Measurements from ENCODE around the gene MRPS15. TPM values are rescaled to one million over a fixed set of nuclear protein-coding genes. Genes with fewer than 3 reads are reported as not detected.

MRPS15 gene
- total and polyA plus RNA-seq, 2 donors (not counting 3 experiments of a cell fraction or from before 2014, with no cell fraction given), result 47.1 to 105 TPM

GRCh38 chr1:36446746-36447145 lies 17.4 kb downstream of the MRPS15 start:
- FAIRE-seq (no peak), DNase-seq (ENCODE audit: low read depth, low spot score) (no peak)
- no TSS peak for BruUV-seq (replicated peaks)
- CTCF ChIA-PET, result no interaction called here
- H3K4me3 ChIP-seq (replicated peaks in 1 of 3; ENCODE audit: insufficient read depth in 1 of 3, low read depth in 1 of 3, low read length in 3 of 3), result no peak overlapping the region
- intact Hi-C loops (cut with micrococcal nuclease), result no loop called here
- no peak for TF ChIP-seq GATA2 (IDR thresholded peaks at IDR 0.05; ENCODE audit: insufficient read depth, insufficient read length, low read depth, low read length)
- no peak for TF ChIP-seq EZH2 (IDR thresholded peaks at IDR 0.05; ENCODE audit: borderline replicate concordance, low read depth, low read length, severe bottlenecking)
- TF ChIP-seq, protein P1, sequence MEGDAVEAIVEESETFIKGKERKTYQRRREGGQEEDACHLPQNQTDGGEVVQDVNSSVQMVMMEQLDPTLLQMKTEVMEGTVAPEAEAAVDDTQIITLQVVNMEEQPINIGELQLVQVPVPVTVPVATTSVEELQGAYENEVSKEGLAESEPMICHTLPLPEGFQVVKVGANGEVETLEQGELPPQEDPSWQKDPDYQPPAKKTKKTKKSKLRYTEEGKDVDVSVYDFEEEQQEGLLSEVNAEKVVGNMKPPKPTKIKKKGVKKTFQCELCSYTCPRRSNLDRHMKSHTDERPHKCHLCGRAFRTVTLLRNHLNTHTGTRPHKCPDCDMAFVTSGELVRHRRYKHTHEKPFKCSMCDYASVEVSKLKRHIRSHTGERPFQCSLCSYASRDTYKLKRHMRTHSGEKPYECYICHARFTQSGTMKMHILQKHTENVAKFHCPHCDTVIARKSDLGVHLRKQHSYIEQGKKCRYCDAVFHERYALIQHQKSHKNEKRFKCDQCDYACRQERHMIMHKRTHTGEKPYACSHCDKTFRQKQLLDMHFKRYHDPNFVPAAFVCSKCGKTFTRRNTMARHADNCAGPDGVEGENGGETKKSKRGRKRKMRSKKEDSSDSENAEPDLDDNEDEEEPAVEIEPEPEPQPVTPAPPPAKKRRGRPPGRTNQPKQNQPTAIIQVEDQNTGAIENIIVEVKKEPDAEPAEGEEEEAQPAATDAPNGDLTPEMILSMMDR (IDR thresholded peaks at IDR 0.05; ENCODE audit: extremely low read depth in 1 of 2, insufficient read depth in 1 of 2, low read depth in 1 of 2, low read length in 2 of 2), result no peak
- TF ChIP-seq POLR2A (IDR thresholded peaks at IDR 0.05; ENCODE audit: low read depth, low read length), result no peak
- TF ChIP-seq MAX (IDR thresholded peaks at IDR 0.05; ENCODE audit: insufficient read depth, insufficient read length), result no peak
- no peak for TF ChIP-seq MYC (IDR thresholded peaks at IDR 0.05; ENCODE audit: low read depth, low read length)
- TF ChIP-seq POLR2AphosphoS5 (IDR thresholded peaks at IDR 0.05; ENCODE audit: insufficient read depth, low read depth, low read length), result no peak
- TF ChIP-seq FOS (IDR thresholded peaks at IDR 0.05; ENCODE audit: borderline replicate concordance, insufficient read depth, low read length), result no peak
- TF ChIP-seq JUN (IDR thresholded peaks at IDR 0.05; ENCODE audit: borderline replicate concordance, insufficient read depth, insufficient read length, low read depth), result no peak
- no peak overlapping the region for H3K4me2 ChIP-seq (ENCODE audit: insufficient read depth, low read length)
- no peak overlapping the region for H3K9ac ChIP-seq (replicated peaks; ENCODE audit: extremely low read depth, insufficient read depth, low read length)
- H3K79me2 ChIP-seq (ENCODE audit: control insufficient read depth, insufficient read depth, low read length), result no peaks in the 10 kb centered on the region
- dilution Hi-C loops (cut with MboI; ENCODE audit: extremely low pct_ligation_motif_present, low sequenced_read_pairs), result no loop called here
- H3K27ac ChIP-seq (ENCODE audit: insufficient read depth, low read depth, low read length), result no peak overlapping the region
- no peaks in the 10 kb centered on the region for H3K36me3 ChIP-seq (ENCODE audit: control insufficient read depth in 2 of 2, extremely low read depth in 1 of 2, insufficient read depth in 2 of 2, low read length in 2 of 2)
- H3K27me3 ChIP-seq (ENCODE audit: control insufficient read depth in 2 of 2, insufficient read depth in 2 of 2, low read length in 2 of 2), result no peaks in the 10 kb centered on the region
- H3K9me1 ChIP-seq (replicated peaks; ENCODE audit: control insufficient read depth, extremely low read depth, insufficient read depth, low read length), result no peaks in the 10 kb centered on the region
- POLR2A ChIA-PET, result no interaction called here
- H4K20me1 ChIP-seq (replicated peaks; ENCODE audit: control insufficient read depth, extremely low read depth, insufficient read depth, low read length), result no peaks in the 10 kb centered on the region
- H2AFZ ChIP-seq (ENCODE audit: low read depth, low read length), result no peak overlapping the region
- peaks cover 4% of the 10 kb centered on the region for H3K4me1 ChIP-seq (ENCODE audit: control insufficient read depth, extremely low read depth, insufficient read depth, low read length)
- H3K9me3 ChIP-seq (replicated peaks; ENCODE audit: control insufficient read depth, insufficient read depth, low read length), result no peaks in the 10 kb centered on the region

Measured in endothelial cell of umbilical vein (primary cell).